Neuron (in vitro differentiated cells): Measurements from ENCODE around the gene HIP1R.

Experiments used
- H2AFZ ChIP-seq: one replicate; pipeline ENCODE4 v1.6.1; 2013; ENCODE audit warnings: low read depth, mild to moderate bottlenecking, inconsistent platforms, low read length, moderate library complexity
- H3K27me3 ChIP-seq: one replicate; pipeline ENCODE4 v1.6.1; 2013; ENCODE audit warnings: low read length; ENCODE audit not compliant: insufficient read depth
- H3K36me3 ChIP-seq: one replicate; pipeline ENCODE4 v1.6.1; 2013; ENCODE audit warnings: low read length; ENCODE audit not compliant: insufficient read depth
- H3K4me1 ChIP-seq: one replicate; pipeline ENCODE4 v1.6.1; 2013; ENCODE audit warnings: low read length; ENCODE audit not compliant: insufficient read depth
- H3K4me3 ChIP-seq: 2 replicates; pipeline ENCODE4 v1.5.1; 2013; ENCODE audit warnings: mild to moderate bottlenecking, low read length, moderate library complexity
- H3K9me3 ChIP-seq: one replicate; pipeline ENCODE4 v1.6.1; 2013; ENCODE audit warnings: low read length

Gene HIP1R

GRCh38 chr12:122819209-122819785 lies 16.0 kb upstream of the HIP1R start:
- H3K27me3 ChIP-seq: no peaks in the 10 kb centered on the region

DNA sequence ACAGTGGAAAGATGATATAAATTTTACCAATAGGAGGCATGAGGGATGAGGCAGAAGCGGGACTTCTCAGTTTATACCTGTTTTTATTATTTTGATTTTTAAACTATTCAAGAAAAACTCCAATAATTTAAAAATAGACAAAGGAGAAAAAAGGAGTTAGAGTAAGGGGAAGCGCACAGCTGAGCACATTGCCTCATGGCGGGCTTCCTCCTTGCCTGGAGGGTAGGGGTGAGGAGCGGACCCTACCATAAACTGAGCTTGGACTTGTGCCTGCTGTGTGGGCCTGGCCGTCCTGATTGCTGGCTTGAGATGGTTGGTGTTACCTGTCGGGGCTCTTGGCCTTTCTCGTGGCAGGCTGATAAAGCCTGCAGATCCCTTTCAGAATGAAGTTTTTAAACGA lies 15.1 kb upstream of the HIP1R start:
- H3K4me3 ChIP-seq: no peak overlapping the region
- H3K9me3 ChIP-seq: no peaks in the 10 kb centered on the region
- H2AFZ ChIP-seq: no peak overlapping the region
- no peaks in the 10 kb centered on the region for H3K36me3 ChIP-seq
- no peaks in the 10 kb centered on the region for H3K27me3 ChIP-seq
- H3K4me1 ChIP-seq: peaks cover 8% of the 10 kb centered on the region

More at GRCh38 chr12:122819209-122819785, 16.0 kb upstream of the HIP1R start:
- H3K4me1 ChIP-seq: peaks cover 8% of the 10 kb centered on the region
- no peaks in the 10 kb centered on the region for H3K9me3 ChIP-seq
- H2AFZ ChIP-seq: no peak overlapping the region
- H3K36me3 ChIP-seq: no peaks in the 10 kb centered on the region
- no peak overlapping the region for H3K4me3 ChIP-seq

- Histone ChIP-seq H3K9me3 (no peaks in the 10 kb centered on the region), H3K36me3 (no peaks in the 10 kb centered on the region), H3K27me3 (no peaks in the 10 kb centered on the region), H3K4me3 (no peak overlapping the region), H2AFZ (no peak overlapping the region), H3K4me1 (peaks cover 8% of the 10 kb centered on the region)
Observed at GRCh38 chr12:122820838-122821271, 14.4 kb upstream of the HIP1R start.

DNA sequence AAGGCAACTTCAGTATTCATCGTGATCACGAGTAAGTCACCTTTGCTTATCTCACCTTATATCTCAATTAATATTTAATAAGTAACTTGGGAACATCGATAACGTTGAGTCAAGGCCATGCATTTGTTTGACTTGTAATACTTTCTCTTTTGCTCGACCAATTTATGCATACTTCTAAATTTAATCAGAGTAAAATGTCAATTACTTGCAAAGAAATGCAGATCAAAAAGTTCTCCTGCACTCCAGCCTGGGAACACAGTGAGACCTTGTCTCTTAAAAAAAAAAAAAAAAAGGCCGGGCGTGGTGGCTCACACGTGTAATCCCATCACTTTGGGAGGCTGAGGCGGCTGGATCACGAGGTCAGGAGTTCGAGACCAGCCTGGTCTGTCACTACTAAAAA lies 11.8 kb upstream of the HIP1R start:
- no peaks in the 10 kb centered on the region for H3K9me3 ChIP-seq
- peaks cover 18% of the 10 kb centered on the region for H3K4me1 ChIP-seq
- H3K27me3 ChIP-seq: no peaks in the 10 kb centered on the region
- no peak overlapping the region for H2AFZ ChIP-seq
- H3K36me3 ChIP-seq: no peaks in the 10 kb centered on the region
- no peak overlapping the region for H3K4me3 ChIP-seq

DNA sequence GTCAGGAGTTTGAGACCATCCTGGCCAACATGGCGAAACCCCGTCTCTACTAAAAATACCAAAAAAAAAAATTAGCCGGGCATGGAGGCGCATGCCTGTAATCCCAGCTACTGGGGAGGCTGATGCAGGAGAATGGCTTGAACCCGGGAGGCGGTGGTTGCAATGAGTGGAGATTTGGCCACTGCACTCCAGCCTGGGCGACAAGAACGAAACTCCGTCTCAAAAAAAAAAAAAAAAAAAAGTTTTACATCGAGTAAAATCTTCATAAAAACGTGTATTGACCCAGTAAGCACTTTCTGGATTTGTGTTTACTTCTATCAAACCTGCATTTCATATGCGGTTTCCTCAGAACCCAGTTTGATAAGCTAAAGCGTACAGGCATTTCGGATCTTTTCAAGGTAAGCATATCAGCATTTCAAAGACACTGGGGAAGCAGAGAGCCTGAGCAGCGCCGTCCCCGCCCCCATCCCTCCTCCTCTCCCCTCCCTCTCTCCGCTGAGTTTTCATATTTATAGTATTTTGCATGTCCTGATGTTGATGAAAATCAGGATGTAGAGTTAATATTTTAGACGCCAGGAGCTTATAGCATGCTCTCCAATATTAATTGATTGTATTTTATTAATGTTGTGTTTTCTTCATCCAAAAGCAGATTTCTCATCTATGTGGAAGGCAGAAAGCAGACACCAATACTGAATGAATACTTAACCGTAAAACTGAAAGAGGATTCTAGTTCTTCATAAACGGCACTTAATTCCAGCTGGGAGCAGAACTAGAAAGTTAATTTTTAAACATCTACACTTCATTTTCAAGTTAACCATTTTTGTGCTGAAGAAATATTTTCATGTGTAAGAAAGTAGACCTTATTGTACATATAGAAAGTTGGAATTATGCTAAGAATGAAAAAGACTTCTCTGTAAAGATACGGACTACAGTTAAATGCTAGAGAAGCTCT lies 9.2 kb upstream of the HIP1R start:
- peaks cover 11% of the 10 kb centered on the region for H3K4me1 ChIP-seq
- peak overlapping the region; percentile 15 for H3K4me3 ChIP-seq
- no peaks in the 10 kb centered on the region for H3K9me3 ChIP-seq

DNA sequence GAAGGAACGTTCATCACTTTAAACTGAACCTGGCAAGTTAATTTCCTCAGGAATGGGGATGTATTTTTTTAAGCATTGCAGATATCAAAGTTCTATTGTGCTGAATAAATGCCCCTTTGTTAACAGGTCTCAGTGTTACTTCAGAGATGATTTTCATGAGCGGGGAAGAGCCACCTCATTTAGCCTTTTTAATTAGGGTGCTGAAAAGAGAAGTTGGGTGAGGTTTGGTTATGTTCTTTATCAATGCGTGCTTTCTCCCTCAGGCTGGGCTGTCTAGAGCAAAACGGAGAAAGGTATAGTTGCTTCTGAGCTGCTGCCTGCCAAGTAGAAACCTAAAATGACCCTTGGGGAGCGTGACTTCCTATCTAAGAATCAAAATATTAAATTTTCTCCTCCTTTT lies 8.0 kb upstream of the HIP1R start:
- Histone ChIP-seq H3K4me1 (peaks cover 11% of the 10 kb centered on the region), H3K27me3 (no peaks in the 10 kb centered on the region), H3K4me3 (no peak overlapping the region), H3K36me3 (no peaks in the 10 kb centered on the region), H2AFZ (no peak overlapping the region), H3K9me3 (no peaks in the 10 kb centered on the region)

More for the DNA sequence above, 9.2 kb upstream of the HIP1R start:
- no peaks in the 10 kb centered on the region for H3K36me3 ChIP-seq
- H3K27me3 ChIP-seq: no peaks in the 10 kb centered on the region
- H2AFZ ChIP-seq: no peak overlapping the region

DNA sequence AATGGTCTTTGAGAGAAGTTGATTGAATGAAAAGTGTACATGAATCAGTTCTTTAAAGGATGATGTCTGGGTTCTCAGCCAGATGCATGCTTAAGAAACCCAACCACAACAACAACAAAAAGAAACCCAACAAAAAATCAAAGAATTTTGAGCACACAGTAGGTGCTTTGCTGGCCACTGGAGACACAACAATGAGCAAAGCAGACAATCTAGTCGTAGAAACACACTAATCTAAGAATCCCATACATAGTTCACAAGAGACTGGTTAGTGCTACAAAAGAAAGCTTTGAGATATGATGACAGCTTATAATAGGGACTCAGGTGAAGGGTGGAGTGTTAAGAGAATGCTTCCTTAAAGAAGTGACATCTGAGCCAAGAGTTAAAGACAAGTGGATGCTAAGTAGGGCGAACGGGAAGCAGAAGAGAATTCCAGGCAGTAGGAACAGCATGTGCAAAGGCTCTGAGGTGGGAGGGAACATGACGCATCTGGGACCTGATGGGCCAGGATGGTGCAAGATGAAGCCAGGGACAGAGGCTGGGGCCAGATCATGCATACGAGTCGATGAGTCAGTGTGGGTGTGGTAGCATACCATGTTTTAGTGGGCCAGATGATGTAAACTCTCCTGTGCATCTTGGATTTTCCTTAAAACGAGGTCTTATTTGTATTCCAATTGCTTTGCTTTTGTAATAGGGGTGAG lies 4.6 kb upstream of the HIP1R start:
- Histone ChIP-seq H3K4me3 (no peak overlapping the region), H3K4me1 (peaks cover 19% of the 10 kb centered on the region), H2AFZ (no peak overlapping the region), H3K36me3 (no peaks in the 10 kb centered on the region), H3K9me3 (no peaks in the 10 kb centered on the region), H3K27me3 (no peaks in the 10 kb centered on the region)

DNA sequence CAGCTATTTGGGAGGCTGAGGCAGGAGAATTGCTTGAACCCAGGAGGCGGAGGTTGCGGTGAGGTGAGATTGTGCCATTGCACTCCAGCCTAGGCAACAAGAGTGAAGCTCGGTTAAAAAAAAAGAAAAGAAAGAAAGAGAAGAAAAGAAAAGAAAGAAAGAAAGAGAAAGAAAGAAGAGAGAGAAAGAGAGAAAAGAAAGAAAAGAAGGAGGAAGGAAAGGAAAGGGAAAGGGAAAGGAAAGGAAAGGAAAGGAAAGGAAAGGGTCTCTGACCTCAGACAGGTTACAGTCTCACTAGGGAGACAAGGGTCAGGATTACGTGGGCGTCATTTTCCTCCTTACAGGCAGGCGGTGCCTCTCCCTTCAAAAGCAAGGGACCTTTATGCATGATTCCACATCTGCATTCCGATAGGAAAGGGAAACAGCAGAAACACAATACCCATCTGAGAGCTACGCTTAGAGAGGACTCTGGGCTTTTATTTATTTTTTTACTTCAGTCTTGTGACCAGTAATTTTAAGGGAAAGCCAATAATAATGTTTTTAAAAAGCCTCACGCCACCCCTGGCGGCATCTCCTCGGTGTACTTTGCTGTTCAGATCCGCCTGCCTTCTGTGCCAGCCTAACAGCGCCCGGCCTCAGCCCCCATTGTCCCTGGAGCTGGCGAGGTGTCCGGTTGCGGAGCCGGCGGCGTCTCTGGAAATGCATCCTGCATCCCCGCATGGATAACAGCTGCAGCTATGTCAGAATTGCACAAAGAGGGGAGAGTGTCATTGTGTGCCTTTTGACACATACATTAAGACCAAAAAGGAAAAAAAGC lies 945 bp upstream of the HIP1R start:
- Histone ChIP-seq H3K4me3 (peak overlapping the region; percentile 50), H3K27me3 (no peaks in the 10 kb centered on the region), H3K9me3 (no peaks in the 10 kb centered on the region), H3K4me1 (peaks cover 25% of the 10 kb centered on the region), H3K36me3 (no peaks in the 10 kb centered on the region), H2AFZ (peak overlapping the region; percentile 50)

GRCh38 chr12:122835750-122836026 lies 431 bp downstream of the HIP1R start:
- Histone ChIP-seq H2AFZ (peak overlapping the region; percentile 78), H3K4me1 (peaks cover 28% of the 10 kb centered on the region), H3K27me3 (no peaks in the 10 kb centered on the region), H3K9me3 (no peaks in the 10 kb centered on the region), H3K4me3 (peak overlapping the region; percentile 84), H3K36me3 (peaks cover 2% of the 10 kb centered on the region)

GRCh38 chr12:122836027-122836921 lies 1.0 kb downstream of the HIP1R start:
- peak overlapping the region; percentile 84 for H3K4me3 ChIP-seq
- no peaks in the 10 kb centered on the region for H3K9me3 ChIP-seq
- peaks cover 33% of the 10 kb centered on the region for H3K4me1 ChIP-seq
- peaks cover 2% of the 10 kb centered on the region for H3K36me3 ChIP-seq
- H2AFZ ChIP-seq: peak overlapping the region; percentile 78
- no peaks in the 10 kb centered on the region for H3K27me3 ChIP-seq

DNA sequence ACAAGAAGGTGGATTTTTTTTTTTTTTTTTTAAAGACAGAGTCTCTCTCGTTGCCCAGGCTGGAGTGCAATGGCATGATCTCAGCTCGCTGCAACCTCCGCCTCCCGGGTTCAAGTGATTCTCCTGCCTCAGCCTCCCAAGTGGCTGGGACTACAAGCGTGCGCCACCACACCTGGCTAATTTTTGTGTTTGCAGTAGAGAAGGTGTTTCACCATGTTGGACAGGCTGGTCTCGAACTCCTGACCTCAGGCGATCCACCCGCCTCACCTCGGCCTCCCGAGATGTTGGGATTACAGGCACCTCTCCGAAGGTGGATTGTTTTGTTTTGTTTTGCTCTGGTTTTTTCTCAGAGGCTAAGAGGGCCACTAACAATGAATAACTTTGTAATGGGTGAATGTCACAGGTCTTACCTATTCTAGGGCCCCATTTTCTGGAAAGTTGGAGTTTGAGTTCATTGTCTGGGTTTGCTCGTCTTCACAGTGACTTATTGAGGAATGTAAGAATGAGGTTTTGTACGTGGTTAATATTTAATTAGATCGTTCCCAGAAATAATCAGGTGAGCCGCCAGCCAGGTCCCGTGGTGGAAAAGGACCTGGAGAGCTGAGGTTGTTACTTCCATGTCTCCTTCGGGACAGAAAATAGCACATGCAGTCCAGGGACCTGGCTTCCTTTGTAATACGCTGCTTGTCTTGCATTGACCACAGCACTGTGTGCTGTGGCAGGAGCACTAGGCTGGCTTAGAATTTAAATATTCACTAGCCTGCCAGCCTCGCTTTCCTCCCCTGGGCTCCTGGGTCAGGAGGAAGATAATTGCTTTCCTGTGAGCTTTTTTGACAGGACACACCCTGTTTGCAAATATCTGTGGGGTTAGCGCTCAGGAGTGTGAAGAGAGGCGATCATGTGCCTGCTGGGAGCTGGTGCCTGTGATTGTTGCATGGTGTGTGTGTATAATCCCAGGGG lies 2.3 kb downstream of the HIP1R start:
- Histone ChIP-seq H2AFZ (no peak overlapping the region), H3K27me3 (no peaks in the 10 kb centered on the region), H3K9me3 (no peaks in the 10 kb centered on the region), H3K4me3 (no peak overlapping the region), H3K36me3 (peaks cover 2% of the 10 kb centered on the region), H3K4me1 (peaks cover 45% of the 10 kb centered on the region)
